ENCODE data around the gene ANKRD13D. TPM values are rescaled to one million over a fixed set of nuclear protein-coding genes. Genes with fewer than 3 reads are reported as not detected.

The ANKRD13D gene
- polyA plus RNA-seq, 1 donor from 2014 or later: 93.5 TPM

GRCh38 chr11:67280341-67280787 is 8.7 kb upstream of the ANKRD13D start:
- Histone ChIP-seq H3K4me2 (ENCODE audit: low read length) (no peak overlapping the region), H4K20me1 (ENCODE audit: insufficient read depth) (no peaks in the 10 kb centered on the region), H3K27ac (ENCODE audit: low read length) (no peak overlapping the region), H3K9ac (ENCODE audit: low read length) (no peak overlapping the region), H3K27me3 (ENCODE audit: insufficient read depth, low read depth, low read length) (no peaks in the 10 kb centered on the region), H2AFZ (ENCODE audit: low read depth, low read length) (no peak overlapping the region), H3F3A (ENCODE audit: insufficient read depth, low read length, poor library complexity, severe bottlenecking) (no peaks in the 10 kb centered on the region), H3K79me2 (replicated peaks; ENCODE audit: insufficient read depth, low read length) (no peaks in the 10 kb centered on the region), H3K9me3 (ENCODE audit: low read length) (no peaks in the 10 kb centered on the region), H3K4me3 (ENCODE audit: low read length) (no peak overlapping the region), H3K36me3 (ENCODE audit: insufficient read depth, low read length) (no peaks in the 10 kb centered on the region), H3K9me2 (ENCODE audit: insufficient read depth, low read length) (no peaks in the 10 kb centered on the region)
- no peak for TF ChIP-seq TAF1 (IDR thresholded peaks at IDR 0.05; ENCODE audit: low read depth)
- no peak for TF ChIP-seq RAD21 (conservative IDR thresholded peaks at IDR 0.05)
- TF ChIP-seq EP300 (conservative IDR thresholded peaks at IDR 0.05; ENCODE audit: poor library complexity, severe bottlenecking): no peak
- TF ChIP-seq, protein P1, sequence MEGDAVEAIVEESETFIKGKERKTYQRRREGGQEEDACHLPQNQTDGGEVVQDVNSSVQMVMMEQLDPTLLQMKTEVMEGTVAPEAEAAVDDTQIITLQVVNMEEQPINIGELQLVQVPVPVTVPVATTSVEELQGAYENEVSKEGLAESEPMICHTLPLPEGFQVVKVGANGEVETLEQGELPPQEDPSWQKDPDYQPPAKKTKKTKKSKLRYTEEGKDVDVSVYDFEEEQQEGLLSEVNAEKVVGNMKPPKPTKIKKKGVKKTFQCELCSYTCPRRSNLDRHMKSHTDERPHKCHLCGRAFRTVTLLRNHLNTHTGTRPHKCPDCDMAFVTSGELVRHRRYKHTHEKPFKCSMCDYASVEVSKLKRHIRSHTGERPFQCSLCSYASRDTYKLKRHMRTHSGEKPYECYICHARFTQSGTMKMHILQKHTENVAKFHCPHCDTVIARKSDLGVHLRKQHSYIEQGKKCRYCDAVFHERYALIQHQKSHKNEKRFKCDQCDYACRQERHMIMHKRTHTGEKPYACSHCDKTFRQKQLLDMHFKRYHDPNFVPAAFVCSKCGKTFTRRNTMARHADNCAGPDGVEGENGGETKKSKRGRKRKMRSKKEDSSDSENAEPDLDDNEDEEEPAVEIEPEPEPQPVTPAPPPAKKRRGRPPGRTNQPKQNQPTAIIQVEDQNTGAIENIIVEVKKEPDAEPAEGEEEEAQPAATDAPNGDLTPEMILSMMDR (IDR thresholded peaks at IDR 0.05; ENCODE audit: poor library complexity, severe bottlenecking): no peak
- TF ChIP-seq REST (IDR thresholded peaks at IDR 0.05; ENCODE audit: borderline replicate concordance): no peak
- no peak for TF ChIP-seq MXI1 (conservative IDR thresholded peaks at IDR 0.05; ENCODE audit: poor library complexity, severe bottlenecking)
- no peak for TF ChIP-seq POLR2AphosphoS5 (IDR thresholded peaks at IDR 0.05)
- no peak for TF ChIP-seq EZH2 (IDR thresholded peaks at IDR 0.05; ENCODE audit: borderline replicate concordance, insufficient read depth, low read length, poor library complexity, severe bottlenecking)

GRCh38 chr11:67280788-67281551 is 8.1 kb upstream of the ANKRD13D start:
- Histone ChIP-seq H3K27ac (ENCODE audit: low read length) (no peak overlapping the region), H3K4me2 (ENCODE audit: low read length) (no peak overlapping the region), H3F3A (ENCODE audit: insufficient read depth, low read length, poor library complexity, severe bottlenecking) (no peaks in the 10 kb centered on the region), H3K9ac (ENCODE audit: low read length) (no peak overlapping the region), H2AFZ (ENCODE audit: low read depth, low read length) (no peak overlapping the region), H4K20me1 (ENCODE audit: insufficient read depth) (no peaks in the 10 kb centered on the region), H3K27me3 (ENCODE audit: insufficient read depth, low read depth, low read length) (no peaks in the 10 kb centered on the region), H3K36me3 (ENCODE audit: insufficient read depth, low read length) (no peaks in the 10 kb centered on the region), H3K4me3 (ENCODE audit: low read length) (no peak overlapping the region), H3K9me3 (ENCODE audit: low read length) (no peaks in the 10 kb centered on the region), H3K79me2 (replicated peaks; ENCODE audit: insufficient read depth, low read length) (no peaks in the 10 kb centered on the region), H3K9me2 (ENCODE audit: insufficient read depth, low read length) (no peaks in the 10 kb centered on the region)
- TF ChIP-seq REST (IDR thresholded peaks at IDR 0.05; ENCODE audit: borderline replicate concordance) (no peak), POLR2AphosphoS5 (IDR thresholded peaks at IDR 0.05) (no peak), MXI1 (conservative IDR thresholded peaks at IDR 0.05; ENCODE audit: poor library complexity, severe bottlenecking) (no peak), EZH2 (IDR thresholded peaks at IDR 0.05; ENCODE audit: borderline replicate concordance, insufficient read depth, low read length, poor library complexity, severe bottlenecking) (no peak), TAF1 (IDR thresholded peaks at IDR 0.05; ENCODE audit: low read depth) (no peak), EP300 (conservative IDR thresholded peaks at IDR 0.05; ENCODE audit: poor library complexity, severe bottlenecking) (no peak), SMC3 (conservative IDR thresholded peaks at IDR 0.05; ENCODE audit: poor library complexity) (no peak)

Measured in neural cell (in vitro differentiated cells).